ENCODE data around the gene CPNE6. TPM values are rescaled to one million over a fixed set of nuclear protein-coding genes. Genes with fewer than 3 reads are reported as not detected.

CPNE6 gene
- polyA plus RNA-seq, 3 donors: not detected

GRCh38 chr14:24056800-24057184 is 14.6 kb upstream of the CPNE6 start:
- peaks cover 14% of the 10 kb centered on the region for H3K4me1 Mint-ChIP-seq

DNA sequence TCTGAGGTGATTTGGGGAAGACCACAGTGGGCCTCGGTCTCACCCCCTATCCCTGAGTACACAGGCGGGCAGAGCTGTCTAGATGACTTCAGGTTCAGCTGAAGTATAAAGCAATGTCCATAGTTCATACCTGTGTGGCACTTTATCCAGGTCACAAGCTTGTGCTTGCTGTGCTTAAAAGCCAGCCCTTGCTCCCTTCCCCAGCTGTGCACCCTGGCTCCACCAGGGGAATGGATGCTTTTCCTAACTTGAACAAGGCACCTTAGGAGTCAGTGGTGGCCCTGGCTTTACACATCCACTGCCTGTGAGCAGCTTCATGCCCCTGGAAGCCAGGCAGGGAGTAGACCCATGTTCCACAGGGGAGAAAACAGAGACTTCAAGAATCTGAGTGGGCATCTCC is 14.1 kb upstream of the CPNE6 start:
- H3K27me3 ChIP-seq (ENCODE audit: control insufficient read depth in 2 of 2, insufficient read depth in 2 of 2, low read length in 2 of 2): peaks cover 0 to 18% of the 10 kb centered on the region in 2 donors
- no peak overlapping the region for H3K9ac ChIP-seq (ENCODE audit: insufficient read depth, low read length, poor library complexity, severe bottlenecking)
- H3K4me3 ChIP-seq (replicated peaks in 1 of 3; ENCODE audit: low read depth in 2 of 3, low read length in 3 of 3): no peak overlapping the region
- H4K20me1 ChIP-seq (ENCODE audit: insufficient read depth, low read length): no peaks in the 10 kb centered on the region
- peaks cover 5 to 8% of the 10 kb centered on the region in 2 donors for H3K4me1 ChIP-seq (ENCODE audit: control insufficient read depth in 1 of 2, insufficient read depth in 2 of 2, low read length in 2 of 2)
- H3K4me2 ChIP-seq (replicated peaks; ENCODE audit: extremely low read depth, low read length, poor library complexity, severe bottlenecking): no peak overlapping the region
- no peak overlapping the region for H2AFZ ChIP-seq (ENCODE audit: insufficient read depth, low read depth, low read length, poor library complexity, severe bottlenecking)
- Mint-ChIP-seq H3K27ac (peak overlapping the region in 1 of 7 donors; percentile 48), H3K9me3 (peaks cover 0 to 3% (median 0%) of the 10 kb centered on the region in 7 donors), H3K4me1 (peaks cover 13% of the 10 kb centered on the region), H3K27me3 (ENCODE audit: low read depth in 3 of 3) (peaks cover 16 to 27% (median 26%) of the 10 kb centered on the region in 3 donors), H3K36me3 (peaks cover 0 to 2% of the 10 kb centered on the region in 2 donors), H3K4me3 (no peak overlapping the region)
- no peaks in the 10 kb centered on the region for H3K9me3 ChIP-seq (replicated peaks in 1 of 2; ENCODE audit: control insufficient read depth in 1 of 2, insufficient read depth in 1 of 2, low read length in 2 of 2)
- intact Hi-C loops (cut with micrococcal nuclease): loop anchor here in 1 of 2 donors (5.0 kb wide), 1 partner anchor 50 kb away; no protein-coding TSS in a partner anchor
- no peak for DNase-seq
- H3K36me3 ChIP-seq (replicated peaks in 1 of 2; ENCODE audit: control insufficient read depth in 1 of 2, insufficient read depth in 2 of 2, low read length in 2 of 2): no peaks in the 10 kb centered on the region
- no CpG with 5 or more reads among the region's 2 CpGs for WGBS (ENCODE audit: insufficient coverage)
- no peak overlapping the region for H3K27ac ChIP-seq (ENCODE audit: low read depth in 1 of 2, low read length in 2 of 2)
- TF ChIP-seq, protein P1, sequence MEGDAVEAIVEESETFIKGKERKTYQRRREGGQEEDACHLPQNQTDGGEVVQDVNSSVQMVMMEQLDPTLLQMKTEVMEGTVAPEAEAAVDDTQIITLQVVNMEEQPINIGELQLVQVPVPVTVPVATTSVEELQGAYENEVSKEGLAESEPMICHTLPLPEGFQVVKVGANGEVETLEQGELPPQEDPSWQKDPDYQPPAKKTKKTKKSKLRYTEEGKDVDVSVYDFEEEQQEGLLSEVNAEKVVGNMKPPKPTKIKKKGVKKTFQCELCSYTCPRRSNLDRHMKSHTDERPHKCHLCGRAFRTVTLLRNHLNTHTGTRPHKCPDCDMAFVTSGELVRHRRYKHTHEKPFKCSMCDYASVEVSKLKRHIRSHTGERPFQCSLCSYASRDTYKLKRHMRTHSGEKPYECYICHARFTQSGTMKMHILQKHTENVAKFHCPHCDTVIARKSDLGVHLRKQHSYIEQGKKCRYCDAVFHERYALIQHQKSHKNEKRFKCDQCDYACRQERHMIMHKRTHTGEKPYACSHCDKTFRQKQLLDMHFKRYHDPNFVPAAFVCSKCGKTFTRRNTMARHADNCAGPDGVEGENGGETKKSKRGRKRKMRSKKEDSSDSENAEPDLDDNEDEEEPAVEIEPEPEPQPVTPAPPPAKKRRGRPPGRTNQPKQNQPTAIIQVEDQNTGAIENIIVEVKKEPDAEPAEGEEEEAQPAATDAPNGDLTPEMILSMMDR (IDR thresholded peaks at IDR 0.05): no peak
- H3K79me2 ChIP-seq (ENCODE audit: insufficient read depth, low read length): no peaks in the 10 kb centered on the region

More at GRCh38 chr14:24056800-24057184, 14.6 kb upstream of the CPNE6 start:
- peaks cover 16 to 31% (median 29%) of the 10 kb centered on the region in 3 donors for H3K27me3 Mint-ChIP-seq (ENCODE audit: low read depth in 3 of 3)
- H3K9me3 Mint-ChIP-seq: peaks cover 0 to 3% (median 0%) of the 10 kb centered on the region in 7 donors
- Histone ChIP-seq H3K36me3 (replicated peaks in 1 of 2; ENCODE audit: control insufficient read depth in 1 of 2, insufficient read depth in 2 of 2, low read length in 2 of 2) (no peaks in the 10 kb centered on the region), H4K20me1 (ENCODE audit: insufficient read depth, low read length) (no peaks in the 10 kb centered on the region), H3K9me3 (replicated peaks in 1 of 2; ENCODE audit: control insufficient read depth in 1 of 2, insufficient read depth in 1 of 2, low read length in 2 of 2) (no peaks in the 10 kb centered on the region), H3K79me2 (ENCODE audit: insufficient read depth, low read length) (no peaks in the 10 kb centered on the region), H3K4me1 (ENCODE audit: control insufficient read depth in 1 of 2, insufficient read depth in 2 of 2, low read length in 2 of 2) (peaks cover 9 to 12% of the 10 kb centered on the region in 2 donors), H2AFZ (ENCODE audit: insufficient read depth, low read depth, low read length, poor library complexity, severe bottlenecking) (no peak overlapping the region), H3K9ac (ENCODE audit: insufficient read depth, low read length, poor library complexity, severe bottlenecking) (no peak overlapping the region), H3K4me2 (replicated peaks; ENCODE audit: extremely low read depth, low read length, poor library complexity, severe bottlenecking) (no peak overlapping the region), H3K4me3 (replicated peaks in 1 of 3; ENCODE audit: low read depth in 2 of 3, low read length in 3 of 3) (no peak overlapping the region), H3K27me3 (ENCODE audit: control insufficient read depth in 2 of 2, insufficient read depth in 2 of 2, low read length in 2 of 2) (peaks cover 0 to 19% of the 10 kb centered on the region in 2 donors), H3K27ac (ENCODE audit: low read depth in 1 of 2, low read length in 2 of 2) (no peak overlapping the region)
- WGBS (ENCODE audit: insufficient coverage): 95% methylated on average over 6 of the region's 8 CpGs
- intact Hi-C loops (cut with micrococcal nuclease): loop anchor here in 1 of 2 donors (5.0 kb wide), 1 partner anchor 51 kb away; no protein-coding TSS in a partner anchor
- TF ChIP-seq, protein P1 (IDR thresholded peaks at IDR 0.05): no peak
- DNase-seq: no peak
- H3K27ac Mint-ChIP-seq: no peak overlapping the region
- no peak overlapping the region for H3K4me3 Mint-ChIP-seq
- H3K36me3 Mint-ChIP-seq: peaks cover 0 to 2% of the 10 kb centered on the region in 2 donors
